ENCODE measurements around the gene EFR3B. TPM values are rescaled to one million over a fixed set of nuclear protein-coding genes. Genes with fewer than 3 reads are reported as not detected.
A peak's percentile ranks its signal among the peaks of the same experiment; 100 is the strongest.

EFR3B gene
- total and polyA plus RNA-seq, 4 donors: 0.68 to 6.1 (median 3.6) TPM

DNA sequence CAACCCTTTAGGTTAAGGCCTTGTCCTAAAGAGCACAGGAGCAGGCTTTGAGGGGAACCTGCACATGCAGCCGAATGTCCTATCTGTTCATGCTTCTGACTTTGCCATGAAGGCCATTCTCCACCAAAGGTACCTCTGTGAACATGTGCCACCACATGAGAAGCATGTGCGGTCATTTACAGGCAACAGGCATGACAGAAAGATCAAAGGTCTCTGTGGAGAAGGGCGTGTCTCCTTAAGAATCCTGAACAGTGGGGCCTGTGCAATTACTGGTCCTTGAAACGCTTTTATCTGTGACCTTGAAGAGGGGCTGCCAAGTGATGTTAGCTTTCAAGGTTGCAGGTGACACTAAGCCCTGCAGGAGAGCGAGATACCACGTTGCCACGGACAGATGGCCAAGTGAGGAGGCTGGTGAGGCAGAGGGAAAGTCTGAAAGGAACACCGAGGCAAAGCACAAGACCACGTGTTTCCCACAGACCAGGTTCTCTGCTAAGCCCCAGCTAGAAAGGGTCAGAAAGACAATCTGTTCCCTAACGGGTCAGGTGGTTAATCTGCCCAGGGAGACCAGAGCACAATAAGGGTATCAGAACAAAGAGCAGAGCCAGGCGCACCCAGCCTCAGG, 146.0 kb downstream of the EFR3B start:
- Histone ChIP-seq H3K27me3 (ENCODE audit: control insufficient read depth in 3 of 3, insufficient read depth in 3 of 3, low read length in 2 of 3) (no peaks in the 10 kb centered on the region), H3K36me3 (ENCODE audit: control insufficient read depth in 4 of 4, insufficient read depth in 4 of 4, low read length in 4 of 4) (no peaks in the 10 kb centered on the region), H3K4me3 (no peak overlapping the region), H3K27ac (ENCODE audit: low read depth in 1 of 2, low read length in 1 of 2) (no peak overlapping the region), H3K9me3 (ENCODE audit: control insufficient read depth in 4 of 4, insufficient read depth in 3 of 4, low read length in 3 of 4) (no peaks in the 10 kb centered on the region), H3K9ac (ENCODE audit: insufficient read depth in 1 of 2, low read length in 2 of 2) (no peak overlapping the region), H3K4me1 (ENCODE audit: control insufficient read depth in 5 of 5, insufficient read depth in 5 of 5, low read length in 5 of 5) (peaks cover 0 to 2% (median 0%) of the 10 kb centered on the region in 5 donors)
- TF ChIP-seq, protein P1, sequence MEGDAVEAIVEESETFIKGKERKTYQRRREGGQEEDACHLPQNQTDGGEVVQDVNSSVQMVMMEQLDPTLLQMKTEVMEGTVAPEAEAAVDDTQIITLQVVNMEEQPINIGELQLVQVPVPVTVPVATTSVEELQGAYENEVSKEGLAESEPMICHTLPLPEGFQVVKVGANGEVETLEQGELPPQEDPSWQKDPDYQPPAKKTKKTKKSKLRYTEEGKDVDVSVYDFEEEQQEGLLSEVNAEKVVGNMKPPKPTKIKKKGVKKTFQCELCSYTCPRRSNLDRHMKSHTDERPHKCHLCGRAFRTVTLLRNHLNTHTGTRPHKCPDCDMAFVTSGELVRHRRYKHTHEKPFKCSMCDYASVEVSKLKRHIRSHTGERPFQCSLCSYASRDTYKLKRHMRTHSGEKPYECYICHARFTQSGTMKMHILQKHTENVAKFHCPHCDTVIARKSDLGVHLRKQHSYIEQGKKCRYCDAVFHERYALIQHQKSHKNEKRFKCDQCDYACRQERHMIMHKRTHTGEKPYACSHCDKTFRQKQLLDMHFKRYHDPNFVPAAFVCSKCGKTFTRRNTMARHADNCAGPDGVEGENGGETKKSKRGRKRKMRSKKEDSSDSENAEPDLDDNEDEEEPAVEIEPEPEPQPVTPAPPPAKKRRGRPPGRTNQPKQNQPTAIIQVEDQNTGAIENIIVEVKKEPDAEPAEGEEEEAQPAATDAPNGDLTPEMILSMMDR (IDR thresholded peaks at IDR 0.05; ENCODE audit: control extremely low read depth, extremely low read depth): no peak
- 73 to 84% methylated on average over 11 of the region's 11 CpGs for WGBS, 2 donors
- ATAC-seq (ENCODE audit: insufficient read depth, low FRiP score): no peak
- peak in 1 of 3 donors; percentile 7 for DNase-seq

DNA sequence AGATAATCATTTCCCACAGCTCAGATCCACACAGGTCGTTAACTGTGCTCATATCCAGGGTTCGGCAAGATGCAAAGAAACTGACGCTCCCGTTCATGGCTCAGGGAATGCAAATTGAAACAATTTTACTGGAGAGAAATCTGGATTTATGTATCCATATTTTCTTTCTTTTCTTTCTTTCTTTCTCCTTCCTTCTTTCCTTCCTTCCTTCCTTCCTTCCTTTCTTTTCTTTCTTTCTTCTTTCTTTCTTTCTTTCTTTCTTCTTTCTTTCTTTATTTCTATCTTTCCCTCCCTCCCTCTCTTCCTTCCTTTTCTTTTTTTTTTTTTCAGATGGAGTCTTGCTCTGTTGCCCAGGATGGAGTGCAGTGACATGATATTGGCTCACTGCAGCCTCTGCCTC, 146.5 kb downstream of the EFR3B start:
- WGBS, 2 donors: 83 to 89% methylated on average over 4 of the region's 4 CpGs
- H3K4me3 ChIP-seq: no peak overlapping the region
- H3K27ac ChIP-seq (ENCODE audit: low read depth in 1 of 2, low read length in 1 of 2): no peak overlapping the region

DNA sequence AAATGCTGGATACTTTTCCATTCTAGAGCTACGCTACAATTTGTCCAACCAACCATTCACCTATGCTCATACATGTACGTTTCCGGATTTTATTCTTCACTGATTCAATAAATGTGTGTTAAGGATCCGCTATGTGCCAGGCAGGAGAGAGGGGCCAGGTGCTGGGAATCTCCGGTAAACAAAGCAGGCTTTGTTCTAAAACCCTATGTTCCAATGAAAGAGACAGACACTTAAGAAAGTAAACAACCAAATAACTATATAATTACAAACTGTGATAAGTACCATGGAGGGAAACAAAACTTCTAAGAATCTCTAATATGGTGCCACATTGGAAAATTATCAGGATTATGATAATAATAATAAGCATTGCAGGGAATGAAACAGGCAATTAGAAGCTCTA, 148.7 kb downstream of the EFR3B start:
- WGBS, 2 donors: 92 to 96% methylated on average over 5 of the region's 5 CpGs
- TF ChIP-seq, protein P1 (IDR thresholded peaks at IDR 0.05; ENCODE audit: control extremely low read depth, extremely low read depth): no peak
- no peaks in the 10 kb centered on the region for H3K36me3 ChIP-seq (ENCODE audit: control insufficient read depth in 4 of 4, insufficient read depth in 4 of 4, low read length in 4 of 4)

More for the DNA sequence above, 146.5 kb downstream of the EFR3B start:
- Histone ChIP-seq H3K9ac (ENCODE audit: insufficient read depth in 1 of 2, low read length in 2 of 2) (no peak overlapping the region), H3K4me1 (ENCODE audit: control insufficient read depth in 5 of 5, insufficient read depth in 5 of 5, low read length in 5 of 5) (peaks cover 0 to 2% (median 0%) of the 10 kb centered on the region in 5 donors), H3K27me3 (ENCODE audit: control insufficient read depth in 3 of 3, insufficient read depth in 3 of 3, low read length in 2 of 3) (no peaks in the 10 kb centered on the region), H3K36me3 (ENCODE audit: control insufficient read depth in 4 of 4, insufficient read depth in 4 of 4, low read length in 4 of 4) (no peaks in the 10 kb centered on the region), H3K9me3 (ENCODE audit: control insufficient read depth in 4 of 4, insufficient read depth in 3 of 4, low read length in 3 of 4) (no peaks in the 10 kb centered on the region)
- DNase-seq (no peak), ATAC-seq (ENCODE audit: insufficient read depth, low FRiP score) (no peak)
- TF ChIP-seq, protein P1 (IDR thresholded peaks at IDR 0.05; ENCODE audit: control extremely low read depth, extremely low read depth): no peak

More for the DNA sequence above, 148.7 kb downstream of the EFR3B start:
- DNase-seq: no peak
- H3K4me1 ChIP-seq (ENCODE audit: control insufficient read depth in 5 of 5, insufficient read depth in 5 of 5, low read length in 5 of 5): no peaks in the 10 kb centered on the region
- no peaks in the 10 kb centered on the region for H3K27me3 ChIP-seq (ENCODE audit: control insufficient read depth in 3 of 3, insufficient read depth in 3 of 3, low read length in 2 of 3)
- no peaks in the 10 kb centered on the region for H3K9me3 ChIP-seq (ENCODE audit: control insufficient read depth in 4 of 4, insufficient read depth in 3 of 4, low read length in 3 of 4)
- no peak overlapping the region for H3K4me3 ChIP-seq
- H3K9ac ChIP-seq (ENCODE audit: insufficient read depth in 1 of 2, low read length in 2 of 2): no peak overlapping the region
- H3K27ac ChIP-seq (ENCODE audit: low read depth in 1 of 2, low read length in 1 of 2): no peak overlapping the region
- ATAC-seq (ENCODE audit: insufficient read depth, low FRiP score): no peak
